Large intestine (tissue), 3 donors: Measurements from ENCODE around the gene ENO3. TPM values are rescaled to one million over a fixed set of nuclear protein-coding genes. Genes with fewer than 3 reads are reported as not detected.

Experiments used
- DNase-seq, 2 donors: peaks; one replicate each; pipeline versions ENCODE4 v3.0.0 to v3.0.0-alpha.2; 2013
- H3K27ac ChIP-seq: one replicate; pipeline ENCODE4 v1.5.1; 2013; ENCODE audit warnings: low read length
- H3K27me3 ChIP-seq: 2 replicates; pipeline ENCODE4 v1.6.1; 2013; ENCODE audit warnings: low read length; ENCODE audit not compliant: control insufficient read depth, insufficient read depth
- H3K36me3 ChIP-seq: 2 replicates; pipeline ENCODE4 v1.6.1; 2013; ENCODE audit warnings: low read length; ENCODE audit not compliant: control insufficient read depth, insufficient read depth
- H3K4me1 ChIP-seq: one replicate; pipeline ENCODE4 v1.6.1; 2013; ENCODE audit warnings: low read length; ENCODE audit not compliant: control insufficient read depth, insufficient read depth
- H3K4me3 ChIP-seq: one replicate; pipeline ENCODE4 v1.5.1; 2013; ENCODE audit warnings: low read length
- H3K9me3 ChIP-seq: one replicate; pipeline ENCODE4 v1.6.1; 2013; ENCODE audit warnings: mild to moderate bottlenecking, low read depth, low read length, moderate library complexity; ENCODE audit not compliant: control insufficient read depth
- WGBS: methylation state at CpG from one replicate; pipeline ENCODE4 v1.1.5; 2013; ENCODE audit warnings: low lambda C conversion rate; ENCODE audit not compliant: insufficient coverage; 5-methylcytosine and 5-hydroxymethylcytosine counted together
- polyA plus RNA-seq: library from polyadenylated mRNA; unstranded; fragments of 120-200 nt; gene quantifications from one replicate; pipeline ENCODE4 v1.2.1, GENCODE V29; 2013

The ENO3 gene
- polyA plus RNA-seq, 1 donor: 31.4 TPM

GRCh38 chr17:4936436-4936835 lies 14.5 kb upstream of the ENO3 start:
- H3K4me1 ChIP-seq: peaks cover 25% of the 10 kb centered on the region
- H3K4me3 ChIP-seq: no peak overlapping the region
- H3K9me3 ChIP-seq: no peaks in the 10 kb centered on the region
- H3K36me3 ChIP-seq: peaks cover 26% of the 10 kb centered on the region
- no peak for DNase-seq
- no peaks in the 10 kb centered on the region for H3K27me3 ChIP-seq
- H3K27ac ChIP-seq: no peak overlapping the region
- WGBS: no CpG with 5 or more reads among the region's 3 CpGs

GRCh38 chr17:4937553-4937952 lies 13.4 kb upstream of the ENO3 start:
- Histone ChIP-seq H3K27ac (no peak overlapping the region), H3K27me3 (no peaks in the 10 kb centered on the region), H3K9me3 (no peaks in the 10 kb centered on the region), H3K4me3 (no peak overlapping the region), H3K36me3 (peaks cover 34% of the 10 kb centered on the region), H3K4me1 (peaks cover 34% of the 10 kb centered on the region)
- WGBS: no CpG with 5 or more reads among the region's 16 CpGs
- DNase-seq: no peak

GRCh38 chr17:4938069-4938491 lies 12.8 kb upstream of the ENO3 start:
- Histone ChIP-seq H3K9me3 (no peaks in the 10 kb centered on the region), H3K27me3 (no peaks in the 10 kb centered on the region), H3K27ac (no peak overlapping the region), H3K4me3 (no peak overlapping the region), H3K36me3 (peaks cover 39% of the 10 kb centered on the region), H3K4me1 (peaks cover 34% of the 10 kb centered on the region)
- no peak for DNase-seq
- no CpG with 5 or more reads among the region's 11 CpGs for WGBS

- DNase-seq: peak in 1 of 2 donors; percentile 32
- WGBS: no CpG with 5 or more reads among the region's 19 CpGs
- Histone ChIP-seq H3K9me3 (no peaks in the 10 kb centered on the region), H3K4me3 (peak overlapping the region; percentile 83), H3K36me3 (peaks cover 48% of the 10 kb centered on the region), H3K27me3 (no peaks in the 10 kb centered on the region), H3K4me1 (peaks cover 33% of the 10 kb centered on the region), H3K27ac (peak overlapping the region; percentile 89)
Observed at GRCh38 chr17:4938688-4939545, 12.0 kb upstream of the ENO3 start.

- Histone ChIP-seq H3K4me3 (peak overlapping the region; percentile 83), H3K27me3 (no peaks in the 10 kb centered on the region), H3K9me3 (no peaks in the 10 kb centered on the region), H3K27ac (peak overlapping the region; percentile 89), H3K36me3 (peaks cover 53% of the 10 kb centered on the region), H3K4me1 (peaks cover 28% of the 10 kb centered on the region)
- no peak for DNase-seq
- no CpG with 5 or more reads among the region's 16 CpGs for WGBS
Observed at GRCh38 chr17:4939546-4939795, 11.4 kb upstream of the ENO3 start.

GRCh38 chr17:4939796-4940554 lies 10.9 kb upstream of the ENO3 start, which contains the start of the genes RNF167 and SLC25A11:
RNF167 (plus strand) TSS chr17:4940268; CDS start chr17:4940910, 642 bp downstream.
SLC25A11 (minus strand) TSS chr17:4940046; CDS start chr17:4939910, 136 bp downstream.
- Histone ChIP-seq H3K4me1 (peaks cover 31% of the 10 kb centered on the region), H3K4me3 (peak within 1 kb of the TSS; percentile 83), H3K27me3 (no peaks in the 10 kb centered on the region), H3K36me3 (peaks cover 58% of the 10 kb centered on the region), H3K9me3 (no peaks in the 10 kb centered on the region), H3K27ac (peak within 1 kb of the TSS; percentile 98)
- no CpG with 5 or more reads among the region's 72 CpGs for WGBS
- peak; percentile 99 to 100 for DNase-seq

- Histone ChIP-seq H3K4me1 (peaks cover 39% of the 10 kb centered on the region), H3K27me3 (no peaks in the 10 kb centered on the region), H3K27ac (peak overlapping the region; percentile 98), H3K4me3 (peak overlapping the region; percentile 83), H3K9me3 (no peaks in the 10 kb centered on the region), H3K36me3 (peaks cover 66% of the 10 kb centered on the region)
- 6% methylated on average over 5 of the region's 29 CpGs for WGBS
- DNase-seq: no peak
Observed at GRCh38 chr17:4940555-4941318, 10.2 kb upstream of the ENO3 start.

GRCh38 chr17:4941319-4941610 lies 9.7 kb upstream of the ENO3 start:
- no peaks in the 10 kb centered on the region for H3K9me3 ChIP-seq
- peak overlapping the region; percentile 83 for H3K4me3 ChIP-seq
- peaks cover 42% of the 10 kb centered on the region for H3K4me1 ChIP-seq
- peaks cover 68% of the 10 kb centered on the region for H3K36me3 ChIP-seq
- DNase-seq: no peak
- no CpG with 5 or more reads among the region's 4 CpGs for WGBS
- no peak overlapping the region for H3K27ac ChIP-seq
- no peaks in the 10 kb centered on the region for H3K27me3 ChIP-seq

- Histone ChIP-seq H3K27ac (no peak overlapping the region), H3K9me3 (no peaks in the 10 kb centered on the region), H3K27me3 (no peaks in the 10 kb centered on the region), H3K4me3 (no peak overlapping the region), H3K4me1 (peaks cover 49% of the 10 kb centered on the region), H3K36me3 (peaks cover 61% of the 10 kb centered on the region)
- WGBS: 93% methylated on average over 3 of the region's 13 CpGs
- DNase-seq: no peak
Observed at GRCh38 chr17:4942760-4943508, 8.0 kb upstream of the ENO3 start.

GRCh38 chr17:4944163-4944553 lies 6.8 kb upstream of the ENO3 start:
- Histone ChIP-seq H3K27ac (no peak overlapping the region), H3K36me3 (peaks cover 54% of the 10 kb centered on the region), H3K9me3 (no peaks in the 10 kb centered on the region), H3K4me1 (peaks cover 39% of the 10 kb centered on the region), H3K27me3 (no peaks in the 10 kb centered on the region), H3K4me3 (no peak overlapping the region)
- no CpG with 5 or more reads among the region's 3 CpGs for WGBS
- DNase-seq: no peak
